GM21526 (cell line): Measurements from ENCODE around the gene AGBL4.

Source experiments
- ATAC-seq: cut with Tn5 transposase; IDR thresholded peaks from one replicate; pipeline ENCODE4 v1.9.1; 2021; ENCODE audit warnings: moderate library complexity; ENCODE audit not compliant: unreplicated experiment, low FRiP score

AGBL4 gene

DNA sequence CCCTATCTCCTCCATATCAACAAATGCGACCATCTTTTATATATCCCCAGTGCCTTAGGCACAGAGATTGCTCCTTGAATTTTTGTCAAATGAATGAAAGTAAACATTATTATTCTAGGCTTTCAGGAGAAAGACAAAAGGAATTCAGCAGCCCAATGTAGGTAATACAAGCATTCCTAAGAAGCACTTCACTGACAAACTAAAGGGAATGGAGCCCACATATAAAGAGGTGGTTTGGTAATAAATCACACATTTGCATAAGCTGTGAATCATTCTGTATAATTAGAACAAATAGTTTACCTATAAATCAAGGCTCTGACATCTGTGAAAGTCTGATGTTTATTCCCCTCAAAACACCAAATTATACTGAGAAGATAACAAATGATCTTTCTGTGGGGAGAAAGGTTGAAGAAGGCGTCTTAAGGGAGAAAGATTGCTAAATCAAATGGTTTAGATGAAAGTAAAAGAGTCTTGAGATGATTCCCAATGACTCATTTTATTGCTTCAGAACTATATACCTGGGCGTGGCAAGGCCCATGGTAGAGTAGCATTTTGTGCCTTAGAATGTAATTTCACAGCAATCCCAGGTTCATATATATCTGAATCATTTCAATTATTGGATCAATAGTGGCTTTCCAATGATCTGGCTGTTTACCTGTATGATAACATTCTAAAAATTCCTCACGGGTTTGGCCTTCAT lies 558.1 kb downstream of the AGBL4 start:
- ATAC-seq = no peak

DNA sequence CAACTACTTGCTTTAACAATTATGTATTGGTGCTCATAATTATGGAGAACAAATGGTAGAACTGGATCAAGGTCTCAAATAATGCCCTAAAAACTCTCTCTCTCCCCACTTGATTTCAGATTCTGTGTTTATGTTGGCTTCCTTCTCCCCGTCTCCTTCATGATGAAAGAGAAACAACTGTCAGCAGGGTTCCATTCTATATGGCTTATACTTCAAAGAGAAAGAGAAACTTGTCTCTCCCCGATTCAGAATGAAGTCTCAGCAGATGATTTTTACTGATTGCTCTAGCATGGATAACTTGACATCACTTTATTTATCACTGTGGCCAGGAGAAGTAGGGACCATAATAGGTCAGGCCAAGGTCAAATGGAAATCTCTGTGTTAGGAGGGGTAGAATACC lies 575.6 kb downstream of the AGBL4 start:
- ATAC-seq = no peak

DNA sequence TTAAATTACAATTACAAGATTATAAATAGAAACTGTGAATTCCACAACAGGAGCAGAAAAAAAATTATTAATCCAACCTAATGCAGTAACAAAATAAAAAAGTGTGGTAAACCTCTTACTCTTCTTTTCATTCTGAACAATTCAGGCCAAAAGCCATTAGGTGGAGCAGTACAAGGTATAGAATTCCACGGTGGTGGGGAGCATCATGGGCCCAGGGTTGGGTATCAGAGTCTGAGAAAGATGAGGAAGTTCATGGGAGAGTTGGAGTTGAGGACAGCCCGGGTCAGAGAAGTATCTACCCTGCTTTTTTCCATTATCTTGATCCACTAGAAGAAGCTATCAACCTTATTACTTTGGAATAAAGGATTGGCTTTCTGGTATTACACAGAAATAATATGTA lies 586.9 kb downstream of the AGBL4 start:
- no peak for ATAC-seq

DNA sequence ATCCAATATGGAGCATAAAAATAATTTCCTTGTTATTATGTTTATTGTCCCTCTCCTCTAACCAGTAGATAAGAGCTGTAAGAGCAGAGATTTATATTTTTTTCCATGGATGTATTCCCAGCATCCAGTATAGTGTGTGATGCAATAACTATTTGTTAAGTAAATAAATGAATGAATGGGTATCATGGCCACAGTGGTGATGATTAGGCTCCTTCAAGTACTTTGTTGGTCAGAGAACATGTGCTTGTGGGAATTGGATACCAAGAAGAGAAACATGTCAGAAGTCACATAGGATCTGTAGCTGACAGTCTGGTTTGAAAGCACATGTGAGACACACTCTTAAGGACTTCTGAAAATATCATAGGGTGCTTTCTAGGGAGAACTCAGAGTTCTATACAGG lies 588.5 kb downstream of the AGBL4 start:
- no peak for ATAC-seq

DNA sequence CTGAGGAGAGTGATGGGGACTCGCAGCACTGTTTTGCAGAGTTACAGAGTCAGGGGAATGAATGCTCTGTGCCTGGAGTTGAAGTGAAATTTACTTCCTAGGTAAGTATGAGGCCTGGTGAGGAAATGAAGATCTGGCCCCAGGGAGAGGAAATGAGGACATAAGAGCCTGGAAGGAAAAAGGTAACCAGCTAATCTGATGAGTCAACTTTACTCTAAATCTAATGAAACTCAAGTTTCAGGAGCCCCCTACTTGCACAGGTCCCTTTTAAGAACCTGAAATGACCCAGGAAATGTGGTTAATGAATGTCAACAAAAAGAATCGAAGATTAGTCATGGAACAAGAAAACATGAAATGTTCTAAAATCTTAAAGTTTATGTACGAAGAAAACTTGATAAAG lies 599.0 kb downstream of the AGBL4 start:
- ATAC-seq = no peak

DNA sequence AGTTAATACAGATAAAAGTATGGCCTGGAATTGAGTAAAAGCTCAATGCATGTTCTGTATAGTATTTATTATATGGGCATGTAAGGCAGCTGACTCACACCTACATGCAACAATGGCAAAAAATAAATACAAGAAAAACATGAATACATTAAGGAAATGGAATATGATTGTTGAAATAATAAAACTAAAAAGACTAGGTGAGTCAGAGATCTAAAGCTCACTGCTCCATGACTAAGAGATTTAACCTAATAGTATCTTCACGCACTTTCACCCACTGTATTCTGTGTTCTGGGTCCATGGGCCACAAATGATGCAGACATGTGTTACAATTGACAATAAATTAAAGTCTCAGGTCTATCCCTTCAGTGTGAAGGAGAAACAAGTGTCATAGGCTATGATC lies 607.0 kb downstream of the AGBL4 start:
- ATAC-seq = no peak

DNA sequence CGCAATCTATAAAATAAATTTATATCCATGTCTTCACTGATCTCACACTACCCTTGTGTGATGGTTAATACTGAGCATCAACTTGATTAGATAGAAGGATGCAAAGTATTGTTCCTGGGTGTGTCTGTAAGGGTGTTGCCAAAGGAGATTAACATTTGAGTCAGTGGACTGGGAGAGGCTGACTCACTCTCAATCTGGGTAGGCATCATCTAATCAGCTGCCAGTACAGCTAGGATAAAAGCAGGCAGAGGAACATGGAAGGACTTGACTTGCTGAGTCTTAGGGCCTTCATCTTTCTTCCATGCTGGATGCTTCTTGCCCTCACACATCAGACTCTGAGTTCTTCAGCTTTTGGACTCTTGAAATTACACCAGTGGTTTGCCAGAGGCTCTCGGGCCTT lies 615.4 kb downstream of the AGBL4 start:
- no peak for ATAC-seq

DNA sequence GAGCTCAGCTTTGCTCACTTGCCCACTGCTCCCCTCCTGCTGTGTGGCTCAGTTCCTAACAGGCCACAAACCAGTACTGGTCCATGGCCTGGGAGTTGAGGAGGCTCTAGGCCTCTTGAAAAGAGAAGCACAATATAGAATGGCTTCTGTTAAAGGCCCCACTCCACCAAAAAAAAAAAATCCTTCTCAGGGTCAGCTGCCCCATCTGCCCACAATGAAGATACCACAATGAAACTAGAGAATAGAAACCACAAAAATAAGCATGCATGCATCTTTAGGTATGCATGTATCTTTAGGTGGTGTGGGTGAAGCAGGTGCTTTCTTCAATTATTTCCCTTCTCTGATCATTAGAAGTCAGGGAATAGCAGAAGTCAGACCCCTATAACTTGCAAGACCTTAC lies 626.7 kb downstream of the AGBL4 start:
- ATAC-seq = no peak

DNA sequence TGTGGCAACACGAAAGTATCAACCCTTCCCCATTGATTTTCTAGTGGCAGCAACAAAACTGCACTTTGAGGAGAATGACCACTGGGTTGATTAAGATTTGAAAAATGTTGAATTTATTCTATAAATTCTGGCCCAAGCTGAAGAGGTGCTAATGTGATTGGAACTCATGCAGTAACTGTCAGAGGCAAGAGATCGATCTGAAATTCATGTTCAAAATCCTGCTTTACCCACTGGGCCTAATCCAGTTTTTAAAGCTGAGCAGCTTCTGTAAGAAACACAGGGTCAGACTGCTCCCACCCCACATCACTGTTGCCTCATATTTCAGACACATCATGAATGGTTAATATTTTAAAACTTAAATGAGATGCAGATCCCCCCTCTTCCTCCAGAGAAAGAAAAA lies 629.6 kb downstream of the AGBL4 start:
- ATAC-seq = no peak

DNA sequence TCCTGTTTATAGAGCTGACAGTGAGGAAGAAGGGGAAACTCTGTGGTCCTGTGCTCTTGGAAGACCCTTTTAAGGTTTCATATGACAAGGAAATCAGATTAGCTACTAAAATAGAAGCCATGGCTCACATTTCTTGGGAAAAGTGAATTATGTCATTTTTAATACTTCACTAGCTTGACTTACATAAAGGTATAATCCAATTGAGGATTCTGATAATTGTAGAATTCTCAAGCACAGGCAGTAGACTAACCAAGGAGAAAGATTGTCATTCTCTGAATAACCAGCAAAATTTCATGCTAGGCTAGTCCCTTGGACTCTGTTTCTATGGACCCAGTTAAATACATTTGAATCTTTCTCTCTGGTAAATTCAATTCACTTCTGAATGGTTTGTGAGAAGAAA lies 634.1 kb downstream of the AGBL4 start:
- no peak for ATAC-seq

DNA sequence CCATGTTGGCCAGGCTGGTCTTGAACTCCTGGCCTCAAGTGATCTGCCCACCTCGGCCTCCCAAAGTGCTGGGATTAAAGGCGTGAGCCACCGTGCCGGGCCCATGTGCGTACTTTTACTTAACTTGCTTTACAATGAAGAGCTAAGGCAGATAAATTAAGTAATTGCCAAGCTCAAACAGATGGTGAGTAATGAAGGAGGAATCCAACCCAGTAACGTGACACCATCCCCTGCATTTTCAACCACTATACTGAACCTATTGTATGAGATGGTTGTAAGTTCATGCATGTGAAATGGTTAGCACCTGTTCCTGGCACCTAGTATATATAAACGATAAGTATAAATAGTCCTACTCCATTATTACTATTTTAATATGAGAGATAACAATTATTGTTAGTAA lies 659.1 kb downstream of the AGBL4 start:
- no peak for ATAC-seq

DNA sequence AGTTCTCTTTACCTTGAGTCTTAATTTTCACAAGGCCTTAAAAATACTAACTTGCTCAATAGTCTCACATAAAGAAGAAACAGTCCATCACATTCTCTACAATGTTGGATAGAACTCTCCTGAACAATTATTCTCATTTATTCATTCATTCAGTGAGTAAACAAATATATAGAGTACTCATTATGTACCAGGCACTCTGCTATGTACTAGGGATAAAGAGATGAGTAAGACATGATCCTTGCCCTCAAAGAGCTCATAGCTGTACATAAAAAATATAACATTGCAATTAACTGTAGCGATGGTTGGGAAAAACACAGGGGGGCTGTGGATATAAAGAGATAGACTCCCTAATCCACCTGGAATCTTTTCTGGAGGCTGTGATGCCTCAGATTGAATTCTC lies 660.1 kb downstream of the AGBL4 start:
- ATAC-seq = no peak

DNA sequence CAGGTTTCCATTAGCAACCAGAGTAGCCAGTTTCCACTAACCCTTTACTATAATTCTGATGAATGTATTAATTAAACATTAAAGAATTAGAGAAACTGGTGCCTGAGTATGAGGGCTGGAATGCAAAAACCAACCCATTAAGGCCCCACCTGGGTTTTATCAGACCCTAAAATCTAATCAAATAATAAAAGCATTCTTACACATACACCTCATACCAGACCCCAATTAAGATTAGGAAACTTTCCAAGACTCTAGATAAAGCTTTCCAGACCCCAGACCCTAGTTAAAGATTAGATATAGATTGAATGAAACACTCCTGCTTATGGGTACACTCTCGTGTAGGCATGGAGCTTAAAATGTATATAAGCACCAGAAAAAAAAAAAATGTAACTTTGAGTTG lies 665.7 kb downstream of the AGBL4 start:
- ATAC-seq = no peak

DNA sequence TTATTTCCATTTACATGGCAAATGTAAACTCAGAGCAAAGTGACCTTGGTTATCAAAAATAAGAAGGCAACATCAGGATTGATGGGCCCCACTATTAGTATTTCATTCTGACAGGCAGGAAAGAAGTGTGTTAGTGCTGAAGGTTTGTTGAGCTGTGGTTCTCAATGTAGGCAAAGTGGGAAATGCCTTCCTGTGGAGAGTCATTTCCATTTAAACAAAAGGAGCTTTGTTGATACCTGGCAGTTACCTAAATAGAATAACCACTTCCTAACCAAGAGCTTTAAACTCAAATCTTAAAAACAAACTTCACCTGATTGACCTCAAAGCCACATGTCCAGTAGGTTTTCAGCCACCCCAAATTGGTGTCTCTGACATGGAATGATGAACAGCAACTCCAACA lies 667.2 kb downstream of the AGBL4 start:
- no peak for ATAC-seq

DNA sequence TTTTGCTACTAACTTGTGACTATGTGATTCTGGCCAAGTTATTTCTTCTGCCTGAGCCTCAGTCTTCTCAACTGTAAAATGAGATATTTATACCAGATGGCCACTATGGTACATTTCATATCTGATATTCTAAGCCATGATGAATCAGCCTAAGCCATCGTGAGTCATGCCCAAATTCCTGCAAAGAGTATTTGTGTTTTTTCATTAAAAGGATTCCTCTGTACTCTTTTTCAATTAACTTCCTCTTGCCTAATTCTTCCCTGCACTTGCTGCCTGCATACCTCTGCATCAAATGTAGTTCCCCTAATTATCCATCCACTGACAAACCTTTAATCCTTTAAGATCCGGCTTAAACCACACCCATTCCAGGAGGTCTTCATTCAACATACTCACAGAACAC lies 672.0 kb downstream of the AGBL4 start:
- no peak for ATAC-seq

DNA sequence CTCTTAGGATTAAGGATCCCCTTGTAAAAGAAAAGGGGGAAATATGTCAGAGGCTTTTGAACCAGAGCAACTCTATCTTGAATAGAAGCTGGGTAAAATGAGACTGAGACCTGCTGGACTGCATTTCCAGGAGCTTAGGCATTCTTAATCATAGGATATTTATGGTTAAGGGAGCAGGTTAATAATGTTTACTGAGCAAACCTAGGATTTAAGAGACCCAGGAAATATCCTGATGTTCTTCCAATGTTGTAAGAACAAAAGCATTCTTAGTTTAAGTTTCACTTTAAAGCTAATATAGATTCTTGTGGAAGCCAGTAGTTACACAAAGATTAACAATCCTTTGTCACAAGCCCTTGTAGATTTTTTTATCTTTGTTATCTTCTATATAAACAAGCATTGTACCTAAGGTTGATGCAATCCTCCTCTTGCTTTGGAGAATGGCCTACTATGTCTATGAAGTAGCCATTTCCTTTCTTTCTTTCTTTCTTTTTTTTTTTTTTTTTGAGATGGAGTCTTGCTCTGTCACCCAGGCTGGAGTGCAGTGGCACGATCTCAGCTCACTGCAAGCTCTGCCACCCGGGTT lies 676.9 kb downstream of the AGBL4 start:
- ATAC-seq = no peak

DNA sequence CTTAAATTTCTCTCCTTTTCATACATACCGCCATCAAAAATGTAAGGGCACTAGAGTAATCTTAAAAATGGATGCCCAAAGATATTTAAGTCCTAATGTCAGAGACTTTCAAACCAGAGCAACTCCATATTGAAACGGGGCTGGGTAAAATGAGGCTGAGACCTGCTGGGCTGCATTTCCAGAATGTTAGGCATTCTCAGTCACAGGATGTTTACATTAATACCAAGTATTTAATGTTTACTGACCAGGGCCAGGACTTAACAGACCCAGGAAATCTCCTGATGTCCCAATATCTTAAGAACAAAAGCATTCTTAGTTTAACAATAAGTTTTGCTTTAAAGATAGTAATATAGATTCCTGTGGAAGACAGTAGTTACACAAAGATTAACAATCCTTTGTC lies 683.2 kb downstream of the AGBL4 start:
- ATAC-seq = no peak

DNA sequence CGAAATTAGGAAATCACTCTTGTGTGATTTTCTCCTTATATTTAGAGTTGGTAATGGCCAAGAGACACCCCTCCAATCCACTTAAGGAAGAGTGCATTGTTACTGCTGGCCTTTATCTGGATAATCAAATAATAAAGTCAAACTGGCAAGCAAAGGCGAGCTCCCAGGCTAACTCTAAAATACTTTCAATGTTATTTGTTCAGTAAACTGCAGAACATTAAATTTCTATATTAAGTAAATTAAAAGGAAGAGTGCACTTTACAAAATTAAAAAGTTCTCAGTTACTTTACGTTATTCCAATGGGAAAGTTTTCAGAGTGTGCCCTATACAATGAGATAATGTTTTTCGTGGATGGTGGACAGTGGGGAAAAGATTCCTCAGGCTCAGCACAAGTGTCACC lies 684.7 kb downstream of the AGBL4 start:
- ATAC-seq = no peak

DNA sequence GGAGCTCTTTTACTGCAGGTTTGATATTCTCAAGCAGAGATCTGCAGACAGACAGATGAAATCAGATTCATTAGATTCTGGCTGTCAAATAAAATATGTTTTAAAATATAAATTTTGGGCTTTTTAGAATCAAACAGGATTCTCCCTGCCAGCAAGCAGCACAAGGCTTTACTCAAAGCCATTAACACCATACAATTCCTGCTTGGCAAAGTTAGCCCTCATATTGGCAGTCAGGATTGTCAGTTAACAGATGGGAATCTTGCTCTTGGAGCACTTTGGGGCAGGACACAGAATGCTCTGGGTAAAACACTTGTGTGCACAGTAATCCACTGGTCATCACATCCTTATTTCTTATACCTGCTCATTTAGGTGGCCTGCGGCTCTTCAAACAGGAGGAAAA lies 686.5 kb downstream of the AGBL4 start:
- ATAC-seq = no peak

DNA sequence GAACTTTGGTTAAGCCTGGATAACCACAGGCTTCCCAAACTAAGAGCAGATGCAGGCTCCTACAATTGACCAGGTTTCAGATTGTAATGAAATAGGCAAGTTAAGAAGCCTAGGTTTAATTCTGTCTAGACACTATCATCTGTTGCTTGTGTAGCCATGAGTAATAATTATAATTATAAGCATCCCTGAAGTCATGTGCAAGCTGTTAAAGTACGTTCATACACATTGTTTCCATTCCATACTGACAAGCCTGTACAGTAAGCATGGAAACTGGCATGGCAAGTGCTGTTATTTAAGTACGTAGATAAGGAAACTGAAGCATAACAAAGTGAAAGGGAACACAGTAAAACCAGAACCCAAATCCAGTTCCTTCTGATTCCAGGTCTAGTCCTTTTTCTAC lies 689.8 kb downstream of the AGBL4 start:
- no peak for ATAC-seq

DNA sequence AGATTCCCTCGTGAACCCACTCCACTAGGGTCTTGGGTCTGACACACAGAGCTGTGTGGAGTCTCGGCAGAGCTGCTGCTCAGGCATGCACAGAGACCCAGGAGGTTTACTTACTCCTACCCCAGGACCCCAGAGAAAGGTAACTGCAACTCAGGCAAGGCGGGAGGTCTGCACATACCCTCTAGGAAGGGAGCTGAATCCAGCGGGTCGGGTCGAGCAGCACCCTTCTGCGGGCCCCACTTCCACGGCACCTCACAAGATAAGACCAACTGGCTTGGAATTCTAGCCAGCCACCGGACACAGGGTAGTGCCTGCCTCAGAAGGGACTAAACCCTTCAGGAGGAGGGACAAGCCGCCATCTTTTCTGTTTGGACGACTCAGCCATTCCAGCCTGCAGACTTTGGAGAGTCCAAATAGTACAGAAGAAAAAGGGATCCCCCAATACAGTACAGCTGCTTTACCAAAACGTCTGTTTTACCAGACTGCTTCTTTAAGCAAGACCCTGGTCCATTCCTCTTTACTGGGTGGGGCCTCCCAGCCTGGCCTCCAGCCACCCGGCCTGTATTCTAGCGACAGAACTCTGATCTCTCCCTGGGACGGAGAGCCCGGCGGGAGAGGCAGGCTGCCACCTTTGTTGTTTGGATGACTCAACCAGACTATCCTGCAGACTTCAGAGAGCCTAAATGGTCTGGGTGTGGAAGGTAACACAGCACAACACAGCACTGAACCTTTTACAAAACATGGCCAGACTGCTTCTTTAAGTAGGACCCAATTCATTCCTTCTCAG lies 692.5 kb downstream of the AGBL4 start:
- ATAC-seq = no peak

DNA sequence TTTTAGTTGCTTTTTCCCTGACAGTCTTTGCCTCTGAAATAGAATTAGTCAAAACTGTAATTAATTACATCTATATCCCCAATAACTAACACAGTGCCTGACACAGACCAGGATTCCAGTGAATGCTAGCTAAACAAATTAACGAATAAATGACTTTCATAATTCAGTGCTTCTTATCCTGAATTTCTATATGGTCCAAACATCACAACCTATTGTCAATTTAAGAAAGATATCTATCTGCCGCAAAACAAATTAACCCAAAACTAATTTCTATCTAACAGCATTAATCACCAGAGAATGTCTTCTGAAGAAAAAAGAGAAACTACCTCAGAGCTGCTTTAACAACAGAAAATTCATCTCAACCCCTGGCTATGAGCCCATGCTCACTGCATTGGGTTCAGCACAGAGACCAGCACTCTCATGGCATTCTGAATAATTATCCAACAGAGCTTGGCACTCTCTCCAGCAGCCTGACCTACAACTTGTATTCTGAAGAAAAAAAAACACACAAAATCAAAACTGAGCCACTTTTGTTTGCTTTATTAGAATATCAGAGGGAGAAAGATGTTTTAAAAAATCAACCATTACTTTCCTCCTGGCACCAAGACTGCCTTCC lies 699.7 kb downstream of the AGBL4 start:
- no peak for ATAC-seq
